Dedifferentiated amniotic fluid mesenchymal stem cell (primary cell): ENCODE data around the gene CLASP2.
"Not testable (repeated sequence)": the region's sequence is repeated elsewhere in the genome, so short reads cannot be mapped to it uniquely, and the experiment has no call there.

Source experiments
- DNase-seq: peaks from one replicate; pipeline ENCODE4 v3.0.0-alpha.2; 2016; ENCODE audit errors: extremely low spot score

The CLASP2 gene

GRCh38 chr3:33541918-33542317 is 176.1 kb downstream of the CLASP2 start:
- DNase-seq: no peak

GRCh38 chr3:33538678-33539339 is 179.2 kb downstream of the CLASP2 start:
- DNase-seq: no peak

GRCh38 chr3:33537133-33537532 is 180.9 kb downstream of the CLASP2 start:
- no peak for DNase-seq

- DNase-seq: no peak
Observed at GRCh38 chr3:33526787-33527186, 191.3 kb downstream of the CLASP2 start.

- no peak for DNase-seq
Observed at GRCh38 chr3:33525232-33525631, 192.8 kb downstream of the CLASP2 start.

- no peak for DNase-seq
Observed at GRCh38 chr3:33523093-33523667, 194.9 kb downstream of the CLASP2 start.

- DNase-seq: no peak
Observed at GRCh38 chr3:33521736-33522135, 196.3 kb downstream of the CLASP2 start.

GRCh38 chr3:33513262-33513863 is 204.7 kb downstream of the CLASP2 start:
- no peak for DNase-seq

GRCh38 chr3:33505027-33505426 is 213.0 kb downstream of the CLASP2 start:
- no peak for DNase-seq

- DNase-seq: no peak
Observed at GRCh38 chr3:33496449-33496848, 221.6 kb downstream of the CLASP2 start.

- DNase-seq: no peak
Observed at GRCh38 chr3:33491721-33492120, 226.3 kb downstream of the CLASP2 start.

- DNase-seq: no peak
Observed at GRCh38 chr3:33490641-33491241, 227.3 kb downstream of the CLASP2 start.

- DNase-seq: no peak
Observed at GRCh38 chr3:33488683-33489082, 229.4 kb downstream of the CLASP2 start.

GRCh38 chr3:33488246-33488645 is 229.8 kb downstream of the CLASP2 start:
- no peak for DNase-seq

GRCh38 chr3:33482111-33482521 is 235.9 kb downstream of the CLASP2 start:
- DNase-seq: peak; percentile 16

GRCh38 chr3:33474896-33475295 is 243.2 kb downstream of the CLASP2 start:
- no peak for DNase-seq

GRCh38 chr3:33473813-33474212 is 244.2 kb downstream of the CLASP2 start:
- DNase-seq: no peak

GRCh38 chr3:33467786-33468185 is 250.3 kb downstream of the CLASP2 start:
- no peak for DNase-seq

- no peak for DNase-seq
Observed at GRCh38 chr3:33461097-33461496, 257.0 kb downstream of the CLASP2 start.

GRCh38 chr3:33459577-33459976 is 258.5 kb downstream of the CLASP2 start:
- DNase-seq: not testable (repeated sequence)

GRCh38 chr3:33458446-33458845 is 259.6 kb downstream of the CLASP2 start:
- DNase-seq: no peak

GRCh38 chr3:33456756-33457155 is 261.3 kb downstream of the CLASP2 start:
- no peak for DNase-seq

- DNase-seq: no peak
Observed at GRCh38 chr3:33453331-33453761, 264.7 kb downstream of the CLASP2 start.
